Natural killer cell treated with Interleukin-12 subunit alpha and Interleukin-12 subunit beta and Interleukin-15 and Interleukin-18, amount 100 ng/mL, for 72 hours (primary cell): Measurements from ENCODE around the gene PANK4. TPM values are rescaled to one million over a fixed set of nuclear protein-coding genes. Genes with fewer than 3 reads are reported as not detected.
"Not testable (repeated sequence)": the region's sequence is repeated elsewhere in the genome, so short reads cannot be mapped to it uniquely, and the experiment has no call there.

ENCODE experiments used
- ATAC-seq, 2 donors: fragments of 150-1000 bp; cut with Tn5 transposase in 1 of 2; sonication (Bioruptor Pico), chemical (Tn5 transposase) in 1 of 2; 2 replicates each; pipeline ENCODE4 v1.10.0; 2021
- DNase-seq: peaks from one replicate; pipeline ENCODE4 v3.0.0; 2022; ENCODE audit warnings: low spot score
- H3K27ac Mint-ChIP-seq, 2 donors: 1 replicate in 1 of 2; 2 replicates in 1 of 2; pipeline ENCODE4 v1.8.0; 2022; ENCODE audit warnings: mixed read lengths in 2 of 2, mild to moderate bottlenecking in 1 of 2, moderate library complexity in 1 of 2
- H3K27me3 Mint-ChIP-seq, 2 donors: 1 replicate in 1 of 2; 2 replicates in 1 of 2; pipeline ENCODE4 v1.8.0; 2022; ENCODE audit warnings: mixed read lengths in 2 of 2
- H3K36me3 Mint-ChIP-seq: one replicate; pipeline ENCODE4 v1.8.0; 2022; ENCODE audit warnings: mixed read lengths
- H3K4me1 Mint-ChIP-seq, 2 donors: 1 replicate in 1 of 2; 2 replicates in 1 of 2; pipeline ENCODE4 v1.8.0; 2022; ENCODE audit warnings: low read depth in 2 of 2, mixed read lengths in 2 of 2, mild to moderate bottlenecking in 1 of 2
- H3K4me3 Mint-ChIP-seq: one replicate; pipeline ENCODE4 v1.8.0; 2022; ENCODE audit warnings: mixed read lengths
- H3K9me3 Mint-ChIP-seq: 2 replicates; pipeline ENCODE4 v1.8.0; 2022; ENCODE audit warnings: mixed read lengths
- total RNA-seq, 2 donors: library from RNA; stranded (reverse); gene quantifications; one replicate each; pipeline ENCODE4 v1.2.3, GENCODE V29; 2022

Gene PANK4
- total RNA-seq, 2 donors from 2014 or later: 37.7 to 70.5 TPM

DNA sequence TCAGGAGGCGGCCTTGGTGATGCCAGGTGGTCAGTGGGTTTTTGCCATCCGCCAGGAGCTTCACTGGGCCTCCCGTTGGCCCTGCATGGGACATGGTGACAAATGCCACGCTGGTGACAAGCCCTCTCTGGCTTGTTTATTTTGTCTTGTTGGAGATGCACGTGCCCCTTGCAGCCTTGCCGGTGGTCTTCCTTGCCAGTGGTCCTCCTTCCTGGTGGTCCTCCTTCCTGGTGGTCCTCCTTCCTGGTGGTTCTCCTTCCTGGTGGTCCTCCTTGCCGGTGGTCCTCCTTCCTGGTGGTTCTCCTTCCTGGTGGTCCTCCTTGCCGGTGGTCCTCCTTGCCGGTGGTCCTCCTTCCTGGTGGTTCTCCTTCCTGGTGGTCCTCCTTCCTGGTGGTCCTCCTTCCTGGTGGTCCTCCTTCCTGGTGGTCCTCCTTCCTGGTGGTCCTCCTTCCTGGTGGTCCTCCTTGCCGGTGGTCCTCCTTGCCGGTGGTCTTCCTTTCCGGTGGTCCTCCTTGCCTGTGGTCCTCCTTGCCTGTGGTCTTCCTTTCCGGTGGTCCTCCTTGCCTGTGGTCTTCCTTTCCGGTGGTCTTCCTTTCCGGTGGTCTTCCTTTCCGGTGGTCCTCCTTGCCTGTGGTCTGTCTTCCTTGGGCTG lies 67.2 kb downstream of the PANK4 start:
- not testable (repeated sequence) for H3K27ac Mint-ChIP-seq, H3K36me3 Mint-ChIP-seq, H3K27me3 Mint-ChIP-seq, H3K9me3 Mint-ChIP-seq, H3K4me3 Mint-ChIP-seq, ATAC-seq, DNase-seq, H3K4me1 Mint-ChIP-seq

DNA sequence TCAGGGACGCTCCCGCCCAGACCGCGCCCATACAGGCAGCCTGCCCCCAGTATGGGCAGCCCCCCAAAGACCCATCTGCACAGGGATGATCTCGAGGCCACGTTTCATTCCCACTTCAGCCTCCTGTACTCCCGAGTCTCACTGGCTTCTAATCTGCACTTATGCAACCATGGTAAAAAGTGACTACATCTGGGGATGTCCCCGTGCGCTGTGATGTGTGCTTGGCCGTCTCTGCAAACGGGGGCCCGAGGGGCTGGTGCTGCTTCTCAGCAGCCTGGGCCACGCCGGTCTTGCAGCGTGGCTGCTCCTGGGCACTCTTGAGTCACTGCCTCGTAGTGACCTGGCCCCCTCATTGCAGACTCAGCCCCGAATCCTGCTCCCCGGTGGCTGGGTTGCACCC lies 67.7 kb downstream of the PANK4 start:
- H3K4me3 Mint-ChIP-seq: no peak overlapping the region
- no peaks in the 10 kb centered on the region for H3K27me3 Mint-ChIP-seq
- H3K27ac Mint-ChIP-seq: no peak overlapping the region
- DNase-seq (no peak), ATAC-seq (no peak)
- no peaks in the 10 kb centered on the region for H3K9me3 Mint-ChIP-seq
- no peaks in the 10 kb centered on the region for H3K36me3 Mint-ChIP-seq
- H3K4me1 Mint-ChIP-seq: peaks cover 0 to 2% of the 10 kb centered on the region in 2 donors

Other genes starting within 250 kb of the PANK4 start
- gene MORN1, start 135.0 kb downstream of the PANK4 start, total RNA-seq: 1 to 10 TPM; 4.0 to 7.5 TPM
- 100 to 1,000 TPM; 139 to 161 TPM for gene RER1, start 134.8 kb downstream of the PANK4 start, total RNA-seq
- gene PEX10, start 114.0 kb downstream of the PANK4 start, total RNA-seq: 10 to 100 TPM; 10.7 to 18.9 TPM
- 1 to 10 TPM; 5.5 to 6.9 TPM for gene PLCH2, start 50.3 kb downstream of the PANK4 start, total RNA-seq
- not detected for gene HES5, start 3.7 kb upstream of the PANK4 start, total RNA-seq
- gene TNFRSF14, start 29.8 kb upstream of the PANK4 start, total RNA-seq: 100 to 1,000 TPM in 1 of 2 donors, 10 to 100 TPM in 1; 93.2 to 118 TPM
- 10 to 100 TPM in 1 of 2 donors, 1 to 10 TPM in 1; 9.1 to 18.5 TPM for gene PRXL2B, start 60.2 kb upstream of the PANK4 start, total RNA-seq
- under 1 TPM in 1 of 2 donors, not detected in 1; 0.81 TPM for gene MMEL1, start 106.4 kb upstream of the PANK4 start, total RNA-seq